K562 (cell line): ENCODE measurements around the gene SGSM2.

Source experiments
- CEBPB ChIP-seq: fragments of 450-650 bp; IDR thresholded peaks from 2 replicates; pipeline ENCODE4 v1.6.1; 2016; ENCODE audit warnings: missing genetic modification characterization, missing compliant biosample characterization
- CREM ChIP-seq: IDR thresholded peaks from 2 replicates; pipeline ENCODE4 v1.6.1; 2014; ENCODE audit warnings: antibody characterized with exemption, low read depth
- FOS ChIP-seq: IDR thresholded peaks from 3 replicates; pipeline ENCODE4 v1.6.1; 2011; ENCODE audit not compliant: insufficient read length; ENCODE audit errors: extremely low read depth
- FOXP1 ChIP-seq: sonication (generic); formaldehyde crosslinking; IDR thresholded peaks from 2 replicates; pipeline ENCODE4 v1.8.0; 2022; ENCODE audit warnings: mild to moderate bottlenecking, missing genetic modification reagents
- HDAC6 ChIP-seq: IDR thresholded peaks from 2 replicates; pipeline ENCODE4 v1.6.1; 2012; ENCODE audit warnings: low read depth, mild to moderate bottlenecking, control low read depth, inconsistent platforms, low read length, moderate library complexity
- NFE2L1 ChIP-seq: fragments of 450-650 bp; IDR thresholded peaks from 2 replicates; pipeline ENCODE4 v1.6.1; 2016; ENCODE audit warnings: missing genetic modification characterization, low read depth, mild to moderate bottlenecking, missing compliant biosample characterization, moderate library complexity, borderline replicate concordance
- NFRKB ChIP-seq: fragments of 450-650 bp; IDR thresholded peaks from 2 replicates; pipeline ENCODE4 v1.6.1; 2016; ENCODE audit warnings: low read depth
- RBM39 ChIP-seq: fragments of 200-400 bp; formaldehyde crosslinking; optimal IDR thresholded peaks from 2 replicates; pipeline ENCODE3; 2018; ENCODE audit warnings: low read depth, low read length
- SP1 ChIP-seq: sonication (generic); formaldehyde crosslinking; IDR thresholded peaks from 2 replicates; pipeline ENCODE4 v1.8.1; 2022; ENCODE audit warnings: mild to moderate bottlenecking, missing genetic modification reagents
- TF ChIP-seq, protein P1 (sequence below): fragments of 450-650 bp; IDR thresholded peaks from 2 replicates; pipeline ENCODE4 v1.6.1; 2018; ENCODE audit not compliant: partially characterized antibody
- TF ChIP-seq, protein P2 (sequence below): fragments of 450-650 bp; IDR thresholded peaks from 2 replicates; pipeline ENCODE4 v1.6.1; 2016; ENCODE audit warnings: borderline replicate concordance
- TF ChIP-seq, protein P3 (sequence below): sonication (generic); formaldehyde crosslinking; IDR thresholded peaks from 2 replicates; pipeline ENCODE4 v1.4.0; 2020; ENCODE audit warnings: mild to moderate bottlenecking, missing genetic modification reagents

DNA sequence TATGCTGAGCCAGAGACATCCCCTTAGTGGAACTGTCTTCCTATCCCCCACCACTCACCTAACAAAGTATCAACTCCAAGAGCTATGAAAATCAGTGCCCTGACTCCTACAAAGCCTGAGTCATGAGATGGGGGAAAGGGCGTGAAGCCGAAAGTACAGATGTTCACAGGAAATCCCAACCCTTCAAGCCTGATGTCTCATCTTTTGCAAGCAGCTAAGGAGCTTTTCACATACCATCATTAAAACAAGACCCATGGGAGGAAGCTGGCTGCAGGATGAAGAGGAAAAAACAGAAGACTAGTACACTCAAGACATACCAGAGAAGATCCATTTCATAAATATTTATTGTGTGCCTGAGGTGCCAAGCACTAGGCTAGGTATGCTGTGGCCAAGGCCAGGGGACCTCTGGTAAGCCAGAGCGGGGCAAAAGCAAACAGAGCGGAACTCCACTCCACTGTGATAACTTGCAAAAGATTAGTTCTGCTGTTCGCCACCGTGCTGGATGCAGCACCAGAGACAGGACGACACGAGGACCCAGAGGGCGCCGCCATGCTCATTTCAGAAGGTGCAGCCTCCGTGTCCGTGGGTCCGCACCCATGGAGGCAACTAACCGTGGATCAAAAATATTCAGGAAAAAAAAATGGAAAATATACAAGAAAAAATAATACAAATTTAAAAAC, 68.1 kb downstream of the SGSM2 start:
- TF ChIP-seq HDAC6 (no peak), FOS (no peak), NFRKB (no peak), RBM39 (no peak), CEBPB (tag) (no peak), NFE2L1 (tag) (no peak), SP1 (CRISPR knock-in tag) (no peak), CREM (no peak), FOXP1 (CRISPR knock-in tag) (no peak)
- TF ChIP-seq, protein P1, sequence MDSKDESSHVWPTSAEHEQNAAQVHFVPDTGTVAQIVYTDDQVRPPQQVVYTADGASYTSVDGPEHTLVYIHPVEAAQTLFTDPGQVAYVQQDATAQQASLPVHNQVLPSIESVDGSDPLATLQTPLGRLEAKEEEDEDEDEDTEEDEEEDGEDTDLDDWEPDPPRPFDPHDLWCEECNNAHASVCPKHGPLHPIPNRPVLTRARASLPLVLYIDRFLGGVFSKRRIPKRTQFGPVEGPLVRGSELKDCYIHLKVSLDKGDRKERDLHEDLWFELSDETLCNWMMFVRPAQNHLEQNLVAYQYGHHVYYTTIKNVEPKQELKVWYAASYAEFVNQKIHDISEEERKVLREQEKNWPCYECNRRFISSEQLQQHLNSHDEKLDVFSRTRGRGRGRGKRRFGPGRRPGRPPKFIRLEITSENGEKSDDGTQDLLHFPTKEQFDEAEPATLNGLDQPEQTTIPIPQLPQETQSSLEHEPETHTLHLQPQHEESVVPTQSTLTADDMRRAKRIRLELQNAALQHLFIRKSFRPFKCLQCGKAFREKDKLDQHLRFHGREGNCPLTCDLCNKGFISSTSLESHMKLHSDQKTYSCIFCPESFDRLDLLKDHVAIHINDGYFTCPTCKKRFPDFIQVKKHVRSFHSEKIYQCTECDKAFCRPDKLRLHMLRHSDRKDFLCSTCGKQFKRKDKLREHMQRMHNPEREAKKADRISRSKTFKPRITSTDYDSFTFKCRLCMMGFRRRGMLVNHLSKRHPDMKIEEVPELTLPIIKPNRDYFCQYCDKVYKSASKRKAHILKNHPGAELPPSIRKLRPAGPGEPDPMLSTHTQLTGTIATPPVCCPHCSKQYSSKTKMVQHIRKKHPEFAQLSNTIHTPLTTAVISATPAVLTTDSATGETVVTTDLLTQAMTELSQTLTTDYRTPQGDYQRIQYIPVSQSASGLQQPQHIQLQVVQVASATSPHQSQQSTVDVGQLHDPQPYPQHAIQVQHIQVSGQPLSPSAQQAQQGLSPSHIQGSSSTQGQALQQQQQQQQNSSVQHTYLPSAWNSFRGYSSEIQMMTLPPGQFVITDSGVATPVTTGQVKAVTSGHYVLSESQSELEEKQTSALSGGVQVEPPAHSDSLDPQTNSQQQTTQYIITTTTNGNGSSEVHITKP: no peak
- TF ChIP-seq, protein P2, sequence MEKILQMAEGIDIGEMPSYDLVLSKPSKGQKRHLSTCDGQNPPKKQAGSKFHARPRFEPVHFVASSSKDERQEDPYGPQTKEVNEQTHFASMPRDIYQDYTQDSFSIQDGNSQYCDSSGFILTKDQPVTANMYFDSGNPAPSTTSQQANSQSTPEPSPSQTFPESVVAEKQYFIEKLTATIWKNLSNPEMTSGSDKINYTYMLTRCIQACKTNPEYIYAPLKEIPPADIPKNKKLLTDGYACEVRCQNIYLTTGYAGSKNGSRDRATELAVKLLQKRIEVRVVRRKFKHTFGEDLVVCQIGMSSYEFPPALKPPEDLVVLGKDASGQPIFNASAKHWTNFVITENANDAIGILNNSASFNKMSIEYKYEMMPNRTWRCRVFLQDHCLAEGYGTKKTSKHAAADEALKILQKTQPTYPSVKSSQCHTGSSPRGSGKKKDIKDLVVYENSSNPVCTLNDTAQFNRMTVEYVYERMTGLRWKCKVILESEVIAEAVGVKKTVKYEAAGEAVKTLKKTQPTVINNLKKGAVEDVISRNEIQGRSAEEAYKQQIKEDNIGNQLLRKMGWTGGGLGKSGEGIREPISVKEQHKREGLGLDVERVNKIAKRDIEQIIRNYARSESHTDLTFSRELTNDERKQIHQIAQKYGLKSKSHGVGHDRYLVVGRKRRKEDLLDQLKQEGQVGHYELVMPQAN: no peak
- TF ChIP-seq, protein P3, sequence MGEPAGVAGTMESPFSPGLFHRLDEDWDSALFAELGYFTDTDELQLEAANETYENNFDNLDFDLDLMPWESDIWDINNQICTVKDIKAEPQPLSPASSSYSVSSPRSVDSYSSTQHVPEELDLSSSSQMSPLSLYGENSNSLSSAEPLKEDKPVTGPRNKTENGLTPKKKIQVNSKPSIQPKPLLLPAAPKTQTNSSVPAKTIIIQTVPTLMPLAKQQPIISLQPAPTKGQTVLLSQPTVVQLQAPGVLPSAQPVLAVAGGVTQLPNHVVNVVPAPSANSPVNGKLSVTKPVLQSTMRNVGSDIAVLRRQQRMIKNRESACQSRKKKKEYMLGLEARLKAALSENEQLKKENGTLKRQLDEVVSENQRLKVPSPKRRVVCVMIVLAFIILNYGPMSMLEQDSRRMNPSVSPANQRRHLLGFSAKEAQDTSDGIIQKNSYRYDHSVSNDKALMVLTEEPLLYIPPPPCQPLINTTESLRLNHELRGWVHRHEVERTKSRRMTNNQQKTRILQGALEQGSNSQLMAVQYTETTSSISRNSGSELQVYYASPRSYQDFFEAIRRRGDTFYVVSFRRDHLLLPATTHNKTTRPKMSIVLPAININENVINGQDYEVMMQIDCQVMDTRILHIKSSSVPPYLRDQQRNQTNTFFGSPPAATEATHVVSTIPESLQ (CRISPR knock-in tag): no peak
